Ecto neural progenitor cell (in vitro differentiated cells): ENCODE data around the gene PAXX.
A peak's percentile ranks its signal among the peaks of the same experiment; 100 is the strongest.

Source experiments
- DNase-seq: peaks from one replicate; pipeline ENCODE4 v3.0.0-alpha.2; 2018; ENCODE audit warnings: low spot score

PAXX gene

GRCh38 chr9:137034039-137034708 is 42.0 kb downstream of the PAXX start:
- no peak for DNase-seq

- DNase-seq, result peak; percentile 90
Measured at GRCh38 chr9:137034709-137035506, 42.7 kb downstream of the PAXX start.

GRCh38 chr9:137035507-137035834 is 43.2 kb downstream of the PAXX start:
- peak; percentile 62 for DNase-seq

- no peak for DNase-seq
Measured at GRCh38 chr9:137035937-137036336, 43.7 kb downstream of the PAXX start.

GRCh38 chr9:137037035-137037434 is 44.8 kb downstream of the PAXX start:
- no peak for DNase-seq

GRCh38 chr9:137037483-137037882 is 45.3 kb downstream of the PAXX start:
- no peak for DNase-seq

GRCh38 chr9:137038916-137039315 is 46.7 kb downstream of the PAXX start:
- no peak for DNase-seq

- DNase-seq, result no peak
Measured at GRCh38 chr9:137039611-137040366, 47.6 kb downstream of the PAXX start.

GRCh38 chr9:137040568-137040967 is 48.3 kb downstream of the PAXX start:
- DNase-seq, result no peak

GRCh38 chr9:137041124-137041523 is 48.9 kb downstream of the PAXX start:
- no peak for DNase-seq

- no peak for DNase-seq
Measured at GRCh38 chr9:137042751-137043727, 50.8 kb downstream of the PAXX start.
